HepG2 (cell line): ENCODE data around the gene SETD1B. TPM values are rescaled to one million over a fixed set of nuclear protein-coding genes. Genes with fewer than 3 reads are reported as not detected.

Experiments used
- ATAC-seq: fragments of 200-7000 bp; cut with Tn5 transposase; 3 replicates; pipeline ENCODE4 v1.9.1; 2020; ENCODE audit warnings: mild to moderate bottlenecking, moderate library complexity
- BruUV-seq: library from RNA; stranded (reverse); fragments of 400-500 nt; replicated peaks from 2 replicates; lab custom pipeline; 2021; lab: Mats Ljungman, UMichigan
- CTCF ChIA-PET: fragments of 300-600 bp; formaldehyde crosslinking; extraction: SDS; loops from one replicate; lab custom pipeline; 2021; ENCODE audit warnings: low total read pairs, inconsistent platforms, low intra/inter-chr PET ratio; lab: Yijun Ruan, JAX
- POLR2A ChIA-PET: fragments of 350-600 bp; sonication (Branson Sonifier 250); formaldehyde crosslinking; loops from one replicate; lab custom pipeline; 2020; ENCODE audit warnings: antibody characterized with exemption, inconsistent platforms; lab: Yijun Ruan, JAX
- DNase-seq: peaks from one replicate; pipeline ENCODE4 v3.0.0-alpha.2; 2015; ENCODE audit warnings: low spot score
- FAIRE-seq: peaks from 3 replicates; lab custom pipeline; 2011; peaks lifted over from hg19 to GRCh38; lab: Jason Lieb, UNC
- H2AFZ ChIP-seq: one replicate; pipeline ENCODE4 v1.6.1; 2011; ENCODE audit warnings: low read length, inconsistent platforms
- H3K27ac ChIP-seq: fragments of 300-600 bp; 3 replicates; pipeline ENCODE4 v1.8.0; 2011; ENCODE audit warnings: mixed run types, mild to moderate bottlenecking, mixed read lengths, low read length, inconsistent platforms; ENCODE audit not compliant: insufficient read depth; ENCODE audit errors: extremely low read length
- H3K27me3 ChIP-seq, 2 experiments: fragments of 200-600 bp in 1 of 2; 2 replicates in 1 of 2; 3 replicates in 1 of 2; pipeline versions ENCODE4 v1.6.0 to v1.8.0; 2011; ENCODE audit warnings: low read length in 2 of 2, mild to moderate bottlenecking in 2 of 2, moderate library complexity in 2 of 2, inconsistent platforms in 1 of 2; ENCODE audit not compliant: insufficient read depth in 2 of 2, control insufficient read depth in 1 of 2
- H3K36me3 ChIP-seq, 2 experiments: fragments of 200-600 bp in 1 of 2; replicated peaks in 1 of 2; 2 replicates in 1 of 2; 3 replicates in 1 of 2; pipeline versions ENCODE4 v1.5.1 to v1.8.0; 2011; ENCODE audit warnings: low read length in 2 of 2, inconsistent platforms in 1 of 2; ENCODE audit not compliant: insufficient read depth in 2 of 2, control insufficient read depth in 1 of 2
- H3K4me1 ChIP-seq: 2 replicates; pipeline ENCODE4 v1.5.1; 2012; ENCODE audit warnings: low read length, inconsistent platforms; ENCODE audit not compliant: insufficient read depth
- H3K4me2 ChIP-seq: 2 replicates; pipeline ENCODE4 v1.6.0; 2011; ENCODE audit warnings: low read depth, low read length, inconsistent platforms
- H3K4me3 ChIP-seq, 3 experiments: fragments of 200-600 bp in 1 of 3; sonication (generic), shearing (Covaris generic) in 1 of 3; replicated peaks in 1 of 3; 2 replicates each; pipeline ENCODE4 v1.5.1; 2011 to 2016; ENCODE audit warnings: low read length in 3 of 3, inconsistent platforms in 2 of 3, low read depth in 2 of 3, mild to moderate bottlenecking in 2 of 3, control low read depth in 1 of 3, mixed read lengths in 1 of 3; ENCODE audit not compliant: insufficient read depth in 1 of 3
- H3K79me2 ChIP-seq: one replicate; pipeline ENCODE4 v1.6.1; 2011; ENCODE audit warnings: low read length, inconsistent platforms; ENCODE audit not compliant: insufficient read depth
- H3K9ac ChIP-seq: 2 replicates; pipeline ENCODE4 v1.6.0; 2011; ENCODE audit warnings: mild to moderate bottlenecking, low read depth, low read length, inconsistent platforms; ENCODE audit not compliant: insufficient read depth
- H3K9me3 ChIP-seq: 2 replicates; pipeline ENCODE4 v1.5.1; 2012; ENCODE audit warnings: mild to moderate bottlenecking, low read length
- H4K20me1 ChIP-seq: 2 replicates; pipeline ENCODE4 v1.6.0; 2011; ENCODE audit warnings: inconsistent platforms, mild to moderate bottlenecking, low read length, moderate library complexity; ENCODE audit not compliant: insufficient read depth
- ADNP ChIP-seq: sonication (generic); formaldehyde crosslinking; IDR thresholded peaks from 2 replicates; pipeline ENCODE4 v1.4.0; 2020; ENCODE audit warnings: missing genetic modification reagents
- CHD4 ChIP-seq: fragments of 200-600 bp; sonication (generic); IDR thresholded peaks from 2 replicates; pipeline ENCODE4 v1.7.0; 2017; ENCODE audit warnings: mild to moderate bottlenecking, low read length, borderline replicate concordance
- DMTF1 ChIP-seq: sonication (generic); formaldehyde crosslinking; IDR thresholded peaks from 2 replicates; pipeline ENCODE4 v1.4.0; 2020; ENCODE audit warnings: mild to moderate bottlenecking, missing genetic modification reagents
- HNRNPH1 ChIP-seq: fragments of 200-400 bp; formaldehyde crosslinking; optimal IDR thresholded peaks from 2 replicates; pipeline ENCODE3; 2017; ENCODE audit warnings: mild to moderate bottlenecking, low read depth, low read length
- HNRNPL ChIP-seq: fragments of 200-400 bp; formaldehyde crosslinking; IDR thresholded peaks from 2 replicates; pipeline ENCODE4 v1.6.1; 2017; ENCODE audit warnings: mild to moderate bottlenecking, low read depth, low read length
- KMT2A ChIP-seq: sonication (generic); formaldehyde crosslinking; IDR thresholded peaks from 2 replicates; pipeline ENCODE4 v1.4.0; 2020; ENCODE audit warnings: missing genetic modification reagents
- NCOA5 ChIP-seq: sonication (generic); formaldehyde crosslinking; IDR thresholded peaks from 2 replicates; pipeline ENCODE4 v1.4.0; 2020; ENCODE audit warnings: missing genetic modification reagents
- REXO4 ChIP-seq: sonication (generic); formaldehyde crosslinking; IDR thresholded peaks from 2 replicates; pipeline ENCODE4 v1.8.0; 2022; ENCODE audit warnings: missing genetic modification reagents, mild to moderate bottlenecking, borderline replicate concordance
- ZBTB4 ChIP-seq: sonication (generic); formaldehyde crosslinking; IDR thresholded peaks from 2 replicates; pipeline ENCODE4 v1.4.0; 2020; ENCODE audit warnings: missing genetic modification reagents, mild to moderate bottlenecking, borderline replicate concordance
- ZNF232 ChIP-seq: sonication (generic); formaldehyde crosslinking; IDR thresholded peaks from 2 replicates; pipeline ENCODE4 v1.4.0; 2020; ENCODE audit warnings: missing genetic modification reagents, borderline replicate concordance
- ZNF747 ChIP-seq: sonication (generic); formaldehyde crosslinking; IDR thresholded peaks from 2 replicates; pipeline ENCODE4 v1.8.1; 2023; ENCODE audit warnings: missing genetic modification reagents, mild to moderate bottlenecking, borderline replicate concordance
- ZSCAN22 ChIP-seq: sonication (generic); formaldehyde crosslinking; IDR thresholded peaks from 2 replicates; pipeline ENCODE4 v1.4.0; 2020; ENCODE audit warnings: mild to moderate bottlenecking, missing genetic modification reagents
- ZSCAN25 ChIP-seq: sonication (generic); formaldehyde crosslinking; IDR thresholded peaks from 2 replicates; pipeline ENCODE4 v1.8.0; 2022; ENCODE audit warnings: mild to moderate bottlenecking, missing genetic modification reagents
- WGBS: methylation state at CpG from one replicate; pipeline ENCODE4 v1.1.6; 2017; ENCODE audit warnings: low lambda C conversion rate; 5-methylcytosine and 5-hydroxymethylcytosine counted together
- in situ Hi-C: cut with HindIII; loops from 2 replicates; pipeline ENCODE4 v1.10.0; 2017; ENCODE audit warnings: low pct_unique_long_range_greater_than_20kb; ENCODE audit not compliant: extremely low pct_ligation_motif_present
- intact Hi-C: fragments of 100-400 bp; cut with micrococcal nuclease; formaldehyde crosslinking; loops from one replicate; pipeline ENCODE4 v1.10.0; 2022; ENCODE audit not compliant: unreplicated experiment
- polyA plus RNA-seq, 8 experiments: library from polyadenylated mRNA; depleted of rRNA in 3 of 8; stranded (reverse) in 7 of 8; unstranded in 1 of 8; fragments of >200 nt; fragmentation: Illumina TruSeq in 4 of 8; extraction: Trizol in 4 of 8; gene quantifications; 2 replicates each; pipeline versions ENCODE4 v1.2.1 to v1.2.3, GENCODE V29; 2011 to 2016; ENCODE audit warnings: low read depth in 4 of 8, missing spikeins in 1 of 8, mixed read lengths in 1 of 8; ENCODE audit not compliant: insufficient read depth in 1 of 8
- total RNA-seq, 5 experiments: library from RNA; depleted of rRNA; stranded (reverse); fragments of >200 nt; fragmentation: Illumina TruSeq; extraction: Trizol; gene quantifications; 2 replicates each; pipeline ENCODE4 v1.2.3, GENCODE V29; 2016; ENCODE audit warnings: low read depth in 1 of 5

Gene SETD1B
- total and polyA plus RNA-seq, 2 of the 13 experiments (the other 11 are each of a cell fraction or from before 2014, with no cell fraction given), result 1.1 to 1.4 TPM

- TF ChIP-seq DMTF1 (CRISPR knock-in tag), result no peak
Observed at GRCh38 chr12:121795034-121795968, 8.5 kb upstream of the SETD1B start (continued).

- Histone ChIP-seq H3K4me2 (peak overlapping the region; percentile 96), H3K4me1 (peaks cover 71% of the 10 kb centered on the region), H3K79me2 (peaks cover 50% of the 10 kb centered on the region), H3K36me3 (no peaks in the 10 kb centered on the region; a peak in 1 of 5 replicates), H3K27ac (peak overlapping the region; percentile 99), H2AFZ (no peak overlapping the region), H3K9me3 (no peaks in the 10 kb centered on the region), H3K9ac (peak overlapping the region; percentile 72), H4K20me1 (no peaks in the 10 kb centered on the region), H3K27me3 (no peaks in the 10 kb centered on the region), H3K4me3 (peak overlapping the region; percentile 38 to 79 (median 39))
- intact Hi-C loops, result no loop called here
- CTCF ChIA-PET, result interaction anchor here (0.9 to 3.6 kb wide), 4 partner anchors 12 to 97 kb away, joined by 3 to 20 read pairs (median 6); no protein-coding TSS in a partner anchor
- WGBS, result 11% methylated on average over 22 of the region's 39 CpGs
- FAIRE-seq (peak; percentile 95), ATAC-seq (peak; percentile 62), DNase-seq (peak; percentile 97)
- POLR2A ChIA-PET, result interaction anchor here (0.8 to 14.0 kb wide), 13 partner anchors 10 to 1506 kb away, joined by 3 to 393 read pairs (median 3); partner anchors contain the start of genes HPD, PSMD9, RNU4-2 and SETD1B
- in situ Hi-C loops, result no loop called here
- no TSS peak for BruUV-seq
- TF ChIP-seq KMT2A (no peak), ZBTB4 (CRISPR knock-in tag) (no peak; the same call in 1 of the 2 replicates), ZNF232 (CRISPR knock-in tag) (no peak; the same call in 1 of the 2 replicates), ZSCAN22 (CRISPR knock-in tag) (no peak), HNRNPH1 (no peak), CHD4 (no peak), ZNF747 (CRISPR knock-in tag) (peak; percentile 82; the same call in 1 of the 2 replicates), REXO4 (CRISPR knock-in tag) (no peak), ADNP (CRISPR knock-in tag) (no peak), ZSCAN25 (CRISPR knock-in tag) (peak; percentile 47; the same call in 1 of the 2 replicates), NCOA5 (CRISPR knock-in tag) (no peak), HNRNPL (peak; percentile 98)
Observed at GRCh38 chr12:121796855-121797751, 6.7 kb upstream of the SETD1B start.
